Astrocyte (in vitro differentiated cells and primary cell): ENCODE results near the gene CRY2. TPM values are rescaled to one million over a fixed set of nuclear protein-coding genes. Genes with fewer than 3 reads are reported as not detected.

Source experiments
- DNase-seq: peaks from one replicate; pipeline ENCODE4 v3.0.0-alpha.2; 2010; ENCODE audit warnings: low read depth
- FAIRE-seq: peaks from 2 replicates; lab custom pipeline; 2011; peaks lifted over from hg19 to GRCh38; lab: Jason Lieb, UNC
- H2AFZ ChIP-seq: 2 replicates; pipeline ENCODE4 v1.6.0; 2012; ENCODE audit warnings: low read depth, low read length, inconsistent platforms
- H3K27ac ChIP-seq: 2 replicates; pipeline ENCODE4 v1.5.1; 2011; ENCODE audit warnings: low read depth, low read length, inconsistent platforms
- H3K27me3 ChIP-seq: 2 replicates; pipeline ENCODE4 v1.6.0; 2011; ENCODE audit warnings: low read length, inconsistent platforms; ENCODE audit not compliant: insufficient read depth
- H3K36me3 ChIP-seq: 2 replicates; pipeline ENCODE4 v1.5.1; 2011; ENCODE audit warnings: low read length, inconsistent platforms; ENCODE audit not compliant: insufficient read depth
- H3K4me1 ChIP-seq: 2 replicates; pipeline ENCODE4 v1.5.1; 2011; ENCODE audit warnings: low read length, inconsistent platforms; ENCODE audit not compliant: insufficient read depth
- H3K4me2 ChIP-seq: 2 replicates; pipeline ENCODE4 v1.6.0; 2012; ENCODE audit warnings: low read length, inconsistent platforms
- H3K4me3 ChIP-seq: 2 replicates; pipeline ENCODE4 v1.5.1; 2011; ENCODE audit warnings: low read depth, mild to moderate bottlenecking, low read length, inconsistent platforms; ENCODE audit not compliant: insufficient read depth
- H3K79me2 ChIP-seq: 2 replicates; pipeline ENCODE4 v1.6.0; 2012; ENCODE audit warnings: mild to moderate bottlenecking, low read length, inconsistent platforms; ENCODE audit not compliant: insufficient read depth
- H3K9ac ChIP-seq: 2 replicates; pipeline ENCODE4 v1.6.0; 2012; ENCODE audit warnings: mild to moderate bottlenecking, low read length, inconsistent platforms
- H3K9me3 ChIP-seq: 2 replicates; pipeline ENCODE4 v1.5.1; 2012; ENCODE audit warnings: low read depth, mild to moderate bottlenecking, low read length, inconsistent platforms; ENCODE audit not compliant: insufficient read depth
- H4K20me1 ChIP-seq: 2 replicates; pipeline ENCODE4 v1.6.0; 2012; ENCODE audit warnings: low read length, inconsistent platforms; ENCODE audit not compliant: insufficient read depth
- H3K27ac Mint-ChIP-seq: one replicate; pipeline ENCODE4 v1.8.0; 2021; ENCODE audit warnings: mild to moderate bottlenecking, mixed read lengths; ENCODE audit not compliant: unreplicated experiment
- H3K27me3 Mint-ChIP-seq: one replicate; pipeline ENCODE4 v1.8.0; 2021; ENCODE audit warnings: low read depth, mixed read lengths; ENCODE audit not compliant: unreplicated experiment
- H3K36me3 Mint-ChIP-seq: one replicate; pipeline ENCODE4 v1.8.0; 2021; ENCODE audit warnings: low read depth, mixed read lengths; ENCODE audit not compliant: unreplicated experiment
- H3K4me1 Mint-ChIP-seq: one replicate; pipeline ENCODE4 v1.8.0; 2021; ENCODE audit warnings: low read depth, mixed read lengths; ENCODE audit not compliant: unreplicated experiment
- H3K4me3 Mint-ChIP-seq: one replicate; pipeline ENCODE4 v1.8.0; 2021; ENCODE audit warnings: mild to moderate bottlenecking, moderate library complexity, mixed read lengths; ENCODE audit not compliant: unreplicated experiment
- H3K9me3 Mint-ChIP-seq: one replicate; pipeline ENCODE4 v1.8.0; 2021; ENCODE audit warnings: mild to moderate bottlenecking, mixed read lengths; ENCODE audit not compliant: unreplicated experiment
- CTCF ChIP-seq: IDR thresholded peaks from 2 replicates; pipeline ENCODE4 v1.5.1; 2011; ENCODE audit warnings: low read depth, mild to moderate bottlenecking, inconsistent platforms, low read length, moderate library complexity; ENCODE audit not compliant: insufficient read depth
- EZH2 ChIP-seq: IDR thresholded peaks from 2 replicates; pipeline ENCODE4 v1.6.1; 2012; ENCODE audit warnings: mild to moderate bottlenecking, low read length, inconsistent platforms; ENCODE audit not compliant: insufficient read depth
- total RNA-seq: library from RNA; stranded (reverse); gene quantifications from 2 replicates; pipeline ENCODE4 v1.2.1, GENCODE V29; 2021

Gene CRY2
- total RNA-seq, 1 donor from 2014 or later: 16.9 TPM

- FAIRE-seq (peak; percentile 69), DNase-seq (peak; percentile 93)
- Histone ChIP-seq H3K4me1 (peaks cover 12% of the 10 kb centered on the region), H3K79me2 (no peaks in the 10 kb centered on the region), H3K36me3 (peaks cover 28% of the 10 kb centered on the region), H3K4me2 (peak overlapping the region; percentile 48), H4K20me1 (peaks cover 20% of the 10 kb centered on the region), H3K4me3 (no peak overlapping the region), H2AFZ (peak overlapping the region; percentile 12), H3K9ac (peak overlapping the region; percentile 54), H3K9me3 (no peaks in the 10 kb centered on the region), H3K27me3 (no peaks in the 10 kb centered on the region), H3K27ac (peak overlapping the region; percentile 80)
- Mint-ChIP-seq H3K27ac (peak overlapping the region; percentile 72), H3K36me3 (peaks cover 36% of the 10 kb centered on the region), H3K4me3 (no peak overlapping the region), H3K27me3 (no peaks in the 10 kb centered on the region), H3K9me3 (peaks cover 3% of the 10 kb centered on the region), H3K4me1 (peaks cover 9% of the 10 kb centered on the region)
- TF ChIP-seq CTCF (peak; percentile 81), EZH2 (no peak)
These were observed 25.5 kb downstream of the CRY2 start for GRCh38 chr11:45872651-45873356.

GRCh38 chr11:45876401-45876800 is 29.1 kb downstream of the CRY2 start:
- Mint-ChIP-seq H3K27me3 (no peaks in the 10 kb centered on the region), H3K27ac (no peak overlapping the region), H3K4me1 (peaks cover 15% of the 10 kb centered on the region), H3K9me3 (peaks cover 3% of the 10 kb centered on the region), H3K4me3 (no peak overlapping the region), H3K36me3 (peaks cover 26% of the 10 kb centered on the region)
- H3K27ac ChIP-seq: no peak overlapping the region
- FAIRE-seq: no peak
- no peaks in the 10 kb centered on the region for H3K9me3 ChIP-seq
- TF ChIP-seq EZH2 (no peak), CTCF (no peak)
- peaks cover 13% of the 10 kb centered on the region for H3K36me3 ChIP-seq
- no peaks in the 10 kb centered on the region for H3K79me2 ChIP-seq
- peaks cover 41% of the 10 kb centered on the region for H4K20me1 ChIP-seq
- no peak overlapping the region for H2AFZ ChIP-seq
- H3K4me3 ChIP-seq: no peak overlapping the region
- no peaks in the 10 kb centered on the region for H3K27me3 ChIP-seq
- no peak overlapping the region for H3K9ac ChIP-seq
- no peak overlapping the region for H3K4me2 ChIP-seq
- peaks cover 18% of the 10 kb centered on the region for H3K4me1 ChIP-seq
- DNase-seq: no peak

GRCh38 chr11:45877221-45877620 is 29.9 kb downstream of the CRY2 start:
- no peak overlapping the region for H3K27ac ChIP-seq
- DNase-seq (no peak), FAIRE-seq (no peak)
- no peaks in the 10 kb centered on the region for H3K27me3 Mint-ChIP-seq
- peaks cover 3% of the 10 kb centered on the region for H3K9me3 Mint-ChIP-seq
- H2AFZ ChIP-seq: no peak overlapping the region
- H3K79me2 ChIP-seq: no peaks in the 10 kb centered on the region
- H3K4me3 Mint-ChIP-seq: no peak overlapping the region
- no peaks in the 10 kb centered on the region for H3K9me3 ChIP-seq
- peaks cover 29% of the 10 kb centered on the region for H3K36me3 Mint-ChIP-seq
- no peaks in the 10 kb centered on the region for H3K27me3 ChIP-seq
- H3K4me3 ChIP-seq: no peak overlapping the region
- H3K9ac ChIP-seq: no peak overlapping the region
- no peak overlapping the region for H3K4me2 ChIP-seq
- no peak overlapping the region for H3K27ac Mint-ChIP-seq
- H3K36me3 ChIP-seq: peaks cover 9% of the 10 kb centered on the region
- H3K4me1 ChIP-seq: peaks cover 18% of the 10 kb centered on the region
- peaks cover 23% of the 10 kb centered on the region for H3K4me1 Mint-ChIP-seq
- TF ChIP-seq EZH2: no peak
- no peak for TF ChIP-seq CTCF
- peaks cover 41% of the 10 kb centered on the region for H4K20me1 ChIP-seq
